Duodenal mucosa (tissue), 2 donors: ENCODE results near the gene NUP153.

Experiments used
- H3K27ac ChIP-seq: one replicate; pipeline ENCODE4 v1.7.0; 2013; ENCODE audit warnings: low read depth, low read length
- H3K27me3 ChIP-seq, 2 donors: one replicate each; pipeline ENCODE4 v1.7.0; 2013; ENCODE audit warnings: low read length in 2 of 2, control low read depth in 1 of 2; ENCODE audit not compliant: insufficient read depth in 2 of 2, control insufficient read depth in 1 of 2
- H3K36me3 ChIP-seq, 2 donors: one replicate each; pipeline ENCODE4 v1.7.0; 2013; ENCODE audit warnings: low read length in 2 of 2, control low read depth in 1 of 2; ENCODE audit not compliant: insufficient read depth in 2 of 2, control insufficient read depth in 1 of 2
- H3K4me1 ChIP-seq, 2 donors: one replicate each; pipeline ENCODE4 v1.7.0; 2013; ENCODE audit warnings: low read length in 2 of 2, control low read depth in 1 of 2; ENCODE audit not compliant: insufficient read depth in 2 of 2, control insufficient read depth in 1 of 2
- H3K4me3 ChIP-seq, 2 donors: one replicate each; pipeline ENCODE4 v1.7.0; 2013; ENCODE audit warnings: low read length in 2 of 2, low read depth in 1 of 2
- H3K9ac ChIP-seq, 2 donors: one replicate each; pipeline ENCODE4 v1.7.0; 2013; ENCODE audit warnings: low read length in 2 of 2, low read depth in 1 of 2
- H3K9me3 ChIP-seq, 2 donors: one replicate each; pipeline ENCODE4 v1.7.0; 2013; ENCODE audit warnings: low read length in 2 of 2, control low read depth in 1 of 2; ENCODE audit not compliant: control insufficient read depth in 1 of 2

Gene NUP153

DNA sequence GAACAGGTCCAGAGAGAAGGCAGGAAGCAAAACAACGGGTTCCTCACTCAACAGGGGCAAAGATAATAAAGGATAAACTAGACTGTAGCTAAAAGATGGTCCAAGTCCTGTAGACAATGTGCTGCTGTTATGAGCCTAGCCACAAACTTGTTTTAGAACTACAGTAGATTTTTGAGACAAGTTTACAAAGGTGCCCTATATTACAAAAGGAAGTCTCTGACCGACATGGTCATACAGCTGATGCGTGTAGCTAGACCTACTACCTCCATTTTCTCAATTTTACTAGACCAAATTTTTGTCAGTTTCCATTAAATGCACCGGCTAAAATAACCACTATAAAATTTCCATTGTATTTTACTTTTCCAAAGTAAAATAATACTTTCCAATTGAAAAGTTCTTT lies 94.7 kb downstream of the NUP153 start:
- no peaks in the 10 kb centered on the region for H3K9me3 ChIP-seq
- no peak overlapping the region for H3K27ac ChIP-seq

GRCh38 chr6:17610835-17611234 lies 95.9 kb downstream of the NUP153 start:
- H3K36me3 ChIP-seq: peaks cover 19 to 24% of the 10 kb centered on the region in 2 donors
- peaks cover 7 to 22% of the 10 kb centered on the region in 2 donors for H3K4me1 ChIP-seq
- no peak overlapping the region for H3K4me3 ChIP-seq
- H3K27ac ChIP-seq: no peak overlapping the region
- H3K9me3 ChIP-seq: no peaks in the 10 kb centered on the region
- H3K27me3 ChIP-seq: no peaks in the 10 kb centered on the region
- no peak overlapping the region for H3K9ac ChIP-seq

More for the DNA sequence above, 94.7 kb downstream of the NUP153 start:
- H3K36me3 ChIP-seq: peaks cover 15 to 19% of the 10 kb centered on the region in 2 donors
- H3K27me3 ChIP-seq: no peaks in the 10 kb centered on the region
- no peak overlapping the region for H3K4me3 ChIP-seq
- no peak overlapping the region for H3K9ac ChIP-seq
- peaks cover 7 to 22% of the 10 kb centered on the region in 2 donors for H3K4me1 ChIP-seq

DNA sequence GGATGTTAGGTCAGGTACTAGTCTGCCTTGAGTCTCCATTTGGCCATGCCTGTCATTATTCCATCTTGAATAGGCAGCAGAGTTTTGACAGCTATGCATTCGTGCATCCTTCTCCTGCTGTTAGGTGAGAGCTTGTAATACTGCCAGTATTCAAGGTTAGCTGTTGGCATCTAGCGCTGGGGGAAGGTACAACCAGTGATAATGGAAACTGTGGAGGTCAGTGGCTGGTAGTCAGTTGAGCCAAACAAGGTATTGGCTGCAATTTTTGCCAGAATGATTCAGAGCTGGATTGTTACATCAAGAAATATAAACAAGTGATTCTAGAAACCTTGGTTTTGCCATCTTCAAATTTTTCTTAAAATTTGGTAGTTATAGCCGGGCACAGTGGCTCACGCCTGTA lies 100.1 kb downstream of the NUP153 start:
- peaks cover 9 to 15% of the 10 kb centered on the region in 2 donors for H3K4me1 ChIP-seq
- no peak overlapping the region for H3K9ac ChIP-seq
- H3K4me3 ChIP-seq: no peak overlapping the region
- peaks cover 16 to 37% of the 10 kb centered on the region in 2 donors for H3K36me3 ChIP-seq
- no peaks in the 10 kb centered on the region for H3K27me3 ChIP-seq
- H3K9me3 ChIP-seq: no peaks in the 10 kb centered on the region
- H3K27ac ChIP-seq: no peak overlapping the region

DNA sequence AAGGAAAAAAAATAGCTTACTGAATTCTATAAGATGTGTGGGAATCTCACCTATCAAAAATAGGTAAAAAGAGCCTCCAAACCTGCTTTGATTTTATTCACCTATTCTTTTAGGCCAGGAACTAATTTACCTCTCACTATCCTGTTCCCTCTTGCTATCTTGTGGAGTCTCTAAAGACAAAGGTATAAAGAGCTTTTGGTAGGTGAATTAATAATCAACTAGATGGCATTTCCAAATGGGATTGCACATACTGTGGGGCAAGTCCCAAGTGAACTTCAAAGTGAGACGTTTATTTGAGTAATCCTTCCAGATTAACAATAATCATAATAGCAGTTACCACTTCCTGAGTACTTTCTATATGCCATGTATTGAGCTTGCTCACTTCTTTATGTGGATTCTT lies 103.8 kb downstream of the NUP153 start:
- H3K27ac ChIP-seq: no peak overlapping the region
- H3K36me3 ChIP-seq: peaks cover 8 to 28% of the 10 kb centered on the region in 2 donors
- H3K9ac ChIP-seq: no peak overlapping the region
- no peaks in the 10 kb centered on the region for H3K27me3 ChIP-seq
- no peaks in the 10 kb centered on the region for H3K9me3 ChIP-seq
- peaks cover 0 to 7% of the 10 kb centered on the region in 2 donors for H3K4me1 ChIP-seq
- no peak overlapping the region for H3K4me3 ChIP-seq

GRCh38 chr6:17601386-17601703 lies 105.4 kb downstream of the NUP153 start:
- Histone ChIP-seq H3K9me3 (no peaks in the 10 kb centered on the region), H3K27me3 (no peaks in the 10 kb centered on the region), H3K36me3 (peaks cover under 1 to 18% of the 10 kb centered on the region in 2 donors), H3K9ac (peak overlapping the region; percentile 78 to 85), H3K4me1 (peaks cover 0 to 7% of the 10 kb centered on the region in 2 donors), H3K27ac (no peak overlapping the region), H3K4me3 (peak overlapping the region; percentile 73 to 85)

- peak overlapping the region; percentile 92 for H3K27ac ChIP-seq
- peak overlapping the region; percentile 78 to 85 for H3K9ac ChIP-seq
- H3K4me1 ChIP-seq: peaks cover 0 to 7% of the 10 kb centered on the region in 2 donors
- H3K27me3 ChIP-seq: no peaks in the 10 kb centered on the region
- H3K4me3 ChIP-seq: peak overlapping the region; percentile 73 to 85
- no peaks in the 10 kb centered on the region for H3K9me3 ChIP-seq
- H3K36me3 ChIP-seq: peaks cover 0 to 16% of the 10 kb centered on the region in 2 donors
Measured at GRCh38 chr6:17600527-17601385, 106.0 kb downstream of the NUP153 start.

DNA sequence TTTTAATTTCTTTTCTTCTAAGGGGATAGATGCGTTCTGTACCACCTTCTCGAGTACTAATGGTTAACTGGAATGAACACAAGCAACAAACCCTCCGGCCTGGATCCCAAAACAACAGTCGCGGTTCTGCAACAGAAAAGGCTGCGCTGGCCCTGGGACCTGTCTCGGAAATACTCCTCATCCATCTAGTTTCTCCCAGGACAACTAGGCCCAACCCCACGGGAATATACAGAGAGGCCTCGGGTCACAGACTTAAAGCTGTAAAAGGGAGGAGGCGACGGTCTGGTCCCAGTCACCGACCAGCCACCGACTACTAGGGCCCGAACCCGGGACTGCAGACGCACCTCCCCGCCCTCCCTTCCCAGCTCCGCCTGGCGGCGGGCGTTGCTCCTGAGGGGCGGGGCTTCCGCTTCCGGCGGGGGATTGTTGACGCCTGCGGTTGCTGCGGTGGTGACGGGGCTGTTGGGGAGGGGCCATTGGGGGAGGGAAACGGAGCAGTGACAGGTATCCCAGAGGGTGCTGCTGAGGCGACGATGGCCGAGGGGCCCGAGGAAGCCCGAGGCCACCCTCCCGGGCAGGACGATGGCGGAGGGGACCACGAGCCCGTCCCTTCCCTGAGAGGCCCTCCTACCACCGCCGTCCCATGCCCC lies 106.7 kb downstream of the NUP153 start, which contains the start of gene FAM8A1:
Gene FAM8A1, plus strand, starts transcription at position 426 of the 650 bp plus-strand sequence. Its CDS starts 108 bp downstream, at position 534.
- Histone ChIP-seq H3K27ac (peak within 1 kb of the TSS; percentile 92), H3K4me3 (peak within 1 kb of the TSS; percentile 73 to 85), H3K27me3 (no peaks in the 10 kb centered on the region), H3K36me3 (peaks cover 0 to 16% of the 10 kb centered on the region in 2 donors), H3K9me3 (no peaks in the 10 kb centered on the region), H3K4me1 (peaks cover 0 to 7% of the 10 kb centered on the region in 2 donors), H3K9ac (peak within 1 kb of the TSS; percentile 78 to 85)

- no peaks in the 10 kb centered on the region for H3K4me1 ChIP-seq
- H3K27ac ChIP-seq: no peak overlapping the region
Measured at GRCh38 chr6:17596085-17596484, 110.6 kb downstream of the NUP153 start.

GRCh38 chr6:17593246-17593645 lies 113.5 kb downstream of the NUP153 start:
- Histone ChIP-seq H3K4me3 (no peak overlapping the region), H3K36me3 (no peaks in the 10 kb centered on the region), H3K27me3 (no peaks in the 10 kb centered on the region), H3K4me1 (peaks cover 0 to under 1% of the 10 kb centered on the region in 2 donors), H3K9me3 (no peaks in the 10 kb centered on the region), H3K27ac (no peak overlapping the region), H3K9ac (no peak overlapping the region)

More at GRCh38 chr6:17596085-17596484, 110.6 kb downstream of the NUP153 start:
- no peaks in the 10 kb centered on the region for H3K27me3 ChIP-seq
- no peaks in the 10 kb centered on the region for H3K36me3 ChIP-seq
- H3K4me3 ChIP-seq: no peak overlapping the region
- no peaks in the 10 kb centered on the region for H3K9me3 ChIP-seq
- H3K9ac ChIP-seq: no peak overlapping the region

- H3K27ac ChIP-seq: no peak overlapping the region
Measured at GRCh38 chr6:17591287-17591686, 115.4 kb downstream of the NUP153 start.

More at GRCh38 chr6:17591287-17591686, 115.4 kb downstream of the NUP153 start:
- peaks cover 6 to 10% of the 10 kb centered on the region in 2 donors for H3K4me1 ChIP-seq
- H3K9me3 ChIP-seq: no peaks in the 10 kb centered on the region
- H3K9ac ChIP-seq: no peak overlapping the region
- H3K36me3 ChIP-seq: no peaks in the 10 kb centered on the region
- H3K4me3 ChIP-seq: no peak overlapping the region
- H3K27me3 ChIP-seq: no peaks in the 10 kb centered on the region
